ENCODE data around the gene NDUFS7. TPM values are rescaled to one million over a fixed set of nuclear protein-coding genes. Genes with fewer than 3 reads are reported as not detected.

Gene NDUFS7
- polyA plus RNA-seq, 1 experiment: 59.6 TPM

GRCh38 chr19:1411255-1412191, 27.8 kb downstream of the NDUFS7 start:
- Histone ChIP-seq H3K36me3 (ENCODE audit: control insufficient read depth, insufficient read depth, low read length) (peaks cover 11% of the 10 kb centered on the region), H3K27me3 (ENCODE audit: control insufficient read depth, insufficient read depth, low read length) (no peaks in the 10 kb centered on the region), H3K4me3 (ENCODE audit: low read depth, low read length) (no peak overlapping the region)
- no peak for TF ChIP-seq CTCF (IDR thresholded peaks at IDR 0.05; ENCODE audit: insufficient read depth, low read depth, low read length)
- POLR2A ChIA-PET: no interaction called here
- no peak for DNase-seq (ENCODE audit: low read depth)
- CTCF ChIA-PET: interaction anchor here (0.8 kb wide), 2 partner anchors 47 to 54 kb away, joined by 3 read pairs; no protein-coding TSS in a partner anchor

DNA sequence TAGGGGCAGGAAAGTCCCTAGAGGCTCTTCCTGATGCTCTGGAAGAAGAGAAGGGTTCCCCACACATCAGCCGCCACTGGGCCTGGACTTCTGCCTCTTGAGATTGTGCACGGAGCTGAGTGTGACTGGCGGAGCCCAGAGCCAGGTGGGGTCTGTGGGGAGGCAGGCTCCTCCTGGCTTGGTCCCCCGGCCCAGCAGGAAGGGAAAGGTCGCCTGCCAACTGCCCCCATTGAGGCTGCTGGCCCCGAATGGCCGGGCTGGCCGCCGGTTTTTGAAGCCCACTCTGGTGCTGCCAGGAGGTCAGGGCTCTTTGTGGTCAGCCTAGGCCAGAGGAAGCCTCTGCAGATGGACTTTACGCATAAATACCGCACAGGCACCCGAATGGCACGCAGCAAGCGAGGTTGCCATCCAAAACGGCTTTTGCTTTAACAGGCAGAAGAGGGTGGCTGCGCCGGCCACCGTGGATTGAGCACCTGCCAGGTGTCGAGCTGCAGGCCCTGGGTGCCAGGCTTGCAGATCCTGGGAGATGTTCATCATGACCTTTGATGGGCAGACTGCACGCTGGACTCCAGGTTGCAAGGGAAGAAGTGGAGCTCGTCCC, 28.7 kb downstream of the NDUFS7 start:
- Histone ChIP-seq H3K36me3 (ENCODE audit: control insufficient read depth, insufficient read depth, low read length) (peaks cover 16% of the 10 kb centered on the region), H3K4me3 (ENCODE audit: low read depth, low read length) (no peak overlapping the region), H3K27me3 (ENCODE audit: control insufficient read depth, insufficient read depth, low read length) (no peaks in the 10 kb centered on the region)
- no peak for DNase-seq (ENCODE audit: low read depth)
- CTCF ChIA-PET: no interaction called here
- POLR2A ChIA-PET: no interaction called here
- TF ChIP-seq CTCF (IDR thresholded peaks at IDR 0.05; ENCODE audit: insufficient read depth, low read depth, low read length): no peak

- DNase-seq (ENCODE audit: low read depth): no peak
- H3K27me3 ChIP-seq (ENCODE audit: control insufficient read depth, insufficient read depth, low read length): no peaks in the 10 kb centered on the region
- CTCF ChIA-PET: interaction anchor here (1.6 kb wide), 1 partner anchor 36 kb away, joined by 4 read pairs; no protein-coding TSS in a partner anchor
- TF ChIP-seq CTCF (IDR thresholded peaks at IDR 0.05; ENCODE audit: insufficient read depth, low read depth, low read length): no peak
- peaks cover 18% of the 10 kb centered on the region for H3K36me3 ChIP-seq (ENCODE audit: control insufficient read depth, insufficient read depth, low read length)
- POLR2A ChIA-PET: no interaction called here
- no peak overlapping the region for H3K4me3 ChIP-seq (ENCODE audit: low read depth, low read length)
Measured at GRCh38 chr19:1412995-1413800, 29.5 kb downstream of the NDUFS7 start.

DNA sequence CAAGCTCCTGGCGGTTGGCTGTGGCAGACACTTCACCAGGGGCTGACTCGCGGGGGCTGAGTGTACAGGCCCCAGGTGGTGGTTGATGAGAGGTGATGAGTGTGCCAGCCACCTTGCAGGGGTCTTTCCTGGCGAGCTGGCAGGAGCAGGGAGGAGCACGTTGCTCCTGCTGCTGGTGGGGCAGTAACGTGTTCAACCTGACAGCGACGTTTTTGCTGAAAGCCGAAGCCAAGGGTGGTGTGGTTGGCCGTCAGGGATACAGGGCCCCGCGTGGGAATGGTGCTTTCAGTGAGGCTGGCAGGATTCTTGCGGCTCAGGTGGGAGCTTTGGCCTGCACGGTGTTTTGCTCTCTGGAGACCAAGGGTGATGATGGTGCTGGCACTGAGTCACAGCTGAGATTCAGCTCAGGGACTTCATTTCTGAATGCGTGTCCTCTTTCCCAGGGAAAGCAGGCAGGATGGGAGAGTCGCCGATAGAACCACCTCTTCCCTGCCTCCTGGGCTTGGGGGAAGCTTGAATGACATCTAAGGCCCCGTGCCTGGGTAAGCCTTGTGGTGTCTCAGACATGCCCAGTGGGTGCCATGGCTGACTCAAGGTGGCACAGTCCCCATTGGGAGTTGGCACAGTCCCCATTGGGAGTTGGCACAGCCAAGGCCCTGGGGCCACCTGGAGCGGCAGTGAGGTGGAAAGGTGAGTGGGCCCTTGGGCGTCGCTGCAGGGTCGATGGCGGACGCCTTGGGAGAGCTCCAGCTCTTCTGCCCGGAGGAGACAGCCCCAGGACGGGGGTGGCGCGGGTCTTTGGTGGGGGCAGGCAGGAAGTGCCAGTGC, 32.5 kb downstream of the NDUFS7 start:
- DNase-seq (ENCODE audit: low read depth): no peak
- no peak for TF ChIP-seq CTCF (IDR thresholded peaks at IDR 0.05; ENCODE audit: insufficient read depth, low read depth, low read length)
- H3K27me3 ChIP-seq (ENCODE audit: control insufficient read depth, insufficient read depth, low read length): no peaks in the 10 kb centered on the region
- ChIA-PET POLR2A (no interaction called here), CTCF (interaction anchor here (0.8 to 1.4 kb wide), 3 partner anchors 21 to 172 kb away, joined by 4 to 8 read pairs (median 4); no protein-coding TSS in a partner anchor)
- H3K36me3 ChIP-seq (ENCODE audit: control insufficient read depth, insufficient read depth, low read length): peaks cover 27% of the 10 kb centered on the region
- no peak overlapping the region for H3K4me3 ChIP-seq (ENCODE audit: low read depth, low read length)
